GM19239 (cell line): ENCODE results near the gene NEK4.
"Not testable (repeated sequence)": the region's sequence is repeated elsewhere in the genome, so short reads cannot be mapped to it uniquely, and the experiment has no call there.

Source experiments
- DNase-seq: peaks from one replicate; pipeline ENCODE4 v3.0.0; 2011; ENCODE audit warnings: low spot score; ENCODE audit not compliant: insufficient read length
- FAIRE-seq: peaks from 2 replicates; lab custom pipeline; 2011; peaks lifted over from hg19 to GRCh38; lab: Jason Lieb, UNC

Gene NEK4

DNA sequence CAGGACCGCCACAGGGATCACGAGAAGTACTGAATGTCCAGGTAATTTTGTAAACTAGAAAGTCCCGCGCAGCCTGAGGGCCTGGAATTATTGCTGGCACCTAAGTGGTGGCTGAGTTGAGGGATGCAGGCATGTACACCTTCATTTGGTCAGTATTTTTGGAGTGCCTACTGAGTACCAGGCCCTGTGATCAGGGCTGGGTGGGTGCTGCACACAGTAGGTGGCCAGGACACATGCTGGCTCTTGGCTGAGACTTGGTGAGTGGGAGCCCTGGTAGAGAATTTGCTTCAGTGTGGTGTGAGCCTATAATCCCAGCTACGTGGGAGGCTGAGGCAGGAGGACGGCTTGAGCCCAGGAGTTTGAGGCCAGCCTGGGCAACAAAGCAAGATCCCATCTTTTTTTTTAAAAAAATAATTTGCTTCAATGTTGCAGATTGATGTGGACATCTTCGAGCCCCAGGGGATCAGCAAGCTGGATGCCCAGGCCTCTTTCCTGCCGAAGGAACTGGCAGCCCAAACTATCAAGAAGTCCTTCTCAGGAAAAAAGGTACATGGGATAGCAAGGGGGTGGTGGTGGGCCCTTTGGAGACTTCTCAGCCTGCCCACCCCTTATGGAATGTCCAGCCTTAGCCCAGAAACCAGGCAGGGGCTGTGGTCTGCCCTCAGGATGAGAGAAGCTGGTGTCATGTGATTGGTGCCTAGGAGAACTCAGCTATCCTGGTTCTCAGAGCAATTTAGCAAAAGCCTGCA, 9.3 kb upstream of the NEK4 start:
- no peak for FAIRE-seq
- DNase-seq: no peak

GRCh38 chr3:52779011-52779836, 8.5 kb upstream of the NEK4 start:
- DNase-seq (no peak), FAIRE-seq (peak; percentile 91)

DNA sequence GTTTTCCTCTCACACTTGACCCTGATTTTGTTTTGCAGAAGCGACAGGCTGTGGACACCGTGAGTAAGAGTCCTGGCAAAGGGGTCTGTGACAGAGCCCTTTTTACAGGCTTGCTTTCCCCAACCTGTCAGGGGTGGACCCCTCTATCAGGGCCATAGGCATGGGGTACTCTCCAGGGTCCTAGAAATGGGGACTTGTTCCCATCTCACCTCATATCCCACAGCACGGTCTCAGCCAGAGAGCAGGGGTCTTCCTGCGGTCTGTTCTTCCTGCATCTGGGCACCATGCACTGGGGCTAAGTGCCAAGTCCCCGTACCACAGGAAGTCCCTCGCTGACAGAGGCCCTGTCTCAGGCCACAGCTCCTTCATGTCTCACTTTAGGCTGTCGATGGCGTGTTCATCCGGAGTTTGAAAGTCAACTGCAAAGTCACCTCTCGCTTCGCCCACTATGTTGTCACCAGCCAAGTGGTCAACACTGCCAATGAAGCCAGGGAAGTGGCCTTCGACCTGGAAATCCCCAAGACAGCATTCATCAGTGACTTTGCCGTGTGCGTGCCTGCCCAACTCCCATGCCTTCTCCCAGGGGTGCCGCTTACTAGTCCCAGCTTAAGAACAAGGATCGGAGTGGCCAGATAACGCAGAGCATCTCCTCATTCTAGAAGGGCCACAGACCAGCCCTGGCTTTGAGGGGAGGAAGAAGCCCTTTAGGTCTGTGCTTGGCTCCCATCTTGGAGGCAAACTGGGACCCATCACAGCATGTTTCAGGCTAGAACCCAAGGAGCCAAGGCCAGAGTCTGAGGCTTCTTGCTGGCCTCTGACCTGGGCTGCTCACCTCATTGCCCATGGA, 7.4 kb upstream of the NEK4 start:
- FAIRE-seq (no peak), DNase-seq (no peak)

DNA sequence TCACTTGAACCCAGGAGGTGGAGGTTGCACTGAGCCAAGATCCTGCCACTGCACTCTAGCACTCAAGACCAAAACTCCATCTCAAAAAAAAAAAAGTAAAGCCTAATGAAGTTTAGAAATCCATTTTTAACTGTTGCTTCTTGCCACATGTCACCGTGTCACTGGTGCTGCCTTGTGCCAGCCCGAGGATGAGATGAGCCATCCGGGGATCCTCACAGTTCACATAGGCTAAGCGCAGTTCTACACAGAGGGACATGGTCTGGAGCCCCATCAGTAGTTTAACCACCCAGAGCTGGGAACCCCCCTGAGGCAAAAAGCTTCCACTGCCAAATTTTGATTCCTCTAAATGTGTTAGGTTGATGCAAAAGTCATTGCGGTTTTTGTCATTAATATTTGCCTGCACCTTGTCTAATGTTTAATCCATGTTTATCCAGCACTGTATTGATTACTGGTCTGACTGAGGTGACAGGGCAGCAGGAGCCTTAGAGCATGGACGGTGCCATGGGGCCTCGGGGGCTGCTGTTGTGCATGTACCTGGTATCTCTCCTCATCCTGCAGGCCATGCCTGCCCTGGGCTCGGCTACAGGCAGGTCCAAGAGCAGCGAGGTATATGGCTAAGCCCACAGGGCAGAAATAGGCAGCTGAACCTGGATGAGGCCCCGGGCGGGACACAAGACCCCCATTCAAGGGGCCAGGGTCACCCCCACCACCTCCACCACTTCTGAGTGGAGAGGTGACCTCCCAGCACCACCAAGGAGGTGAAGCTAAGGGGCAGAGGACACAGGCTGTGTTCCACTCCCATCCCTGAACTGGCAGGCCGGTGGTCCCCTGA, 6.6 kb upstream of the NEK4 start, which contains the start of gene ITIH1:
Gene ITIH1, plus strand, starts transcription at position 473 of the 832 bp plus-strand sequence. Its CDS starts 17 bp downstream, at position 490.
- no peak for FAIRE-seq
- DNase-seq: no peak

- DNase-seq, FAIRE-seq: not testable (repeated sequence)
Observed at GRCh38 chr3:52776486-52776885, 5.7 kb upstream of the NEK4 start.

DNA sequence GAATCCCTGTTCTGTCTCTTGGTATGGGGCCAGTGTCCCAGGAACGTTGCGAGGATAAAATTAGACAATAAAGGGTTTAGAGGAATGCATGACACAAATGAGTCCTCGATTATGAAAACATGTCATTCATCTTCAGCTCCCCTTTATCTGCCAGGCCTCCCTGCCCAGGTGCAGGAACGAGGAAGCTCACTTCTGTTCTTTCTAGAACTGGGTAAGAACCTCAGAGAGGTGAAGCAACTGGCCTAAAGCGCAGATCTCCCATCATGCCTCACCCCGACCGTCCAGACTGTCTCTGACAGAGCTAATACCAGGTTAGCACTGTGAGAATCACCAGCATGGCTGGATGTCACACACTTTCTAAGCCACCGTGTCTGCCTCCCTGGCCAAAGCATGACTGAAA, 5.1 kb upstream of the NEK4 start:
- no peak for DNase-seq

DNA sequence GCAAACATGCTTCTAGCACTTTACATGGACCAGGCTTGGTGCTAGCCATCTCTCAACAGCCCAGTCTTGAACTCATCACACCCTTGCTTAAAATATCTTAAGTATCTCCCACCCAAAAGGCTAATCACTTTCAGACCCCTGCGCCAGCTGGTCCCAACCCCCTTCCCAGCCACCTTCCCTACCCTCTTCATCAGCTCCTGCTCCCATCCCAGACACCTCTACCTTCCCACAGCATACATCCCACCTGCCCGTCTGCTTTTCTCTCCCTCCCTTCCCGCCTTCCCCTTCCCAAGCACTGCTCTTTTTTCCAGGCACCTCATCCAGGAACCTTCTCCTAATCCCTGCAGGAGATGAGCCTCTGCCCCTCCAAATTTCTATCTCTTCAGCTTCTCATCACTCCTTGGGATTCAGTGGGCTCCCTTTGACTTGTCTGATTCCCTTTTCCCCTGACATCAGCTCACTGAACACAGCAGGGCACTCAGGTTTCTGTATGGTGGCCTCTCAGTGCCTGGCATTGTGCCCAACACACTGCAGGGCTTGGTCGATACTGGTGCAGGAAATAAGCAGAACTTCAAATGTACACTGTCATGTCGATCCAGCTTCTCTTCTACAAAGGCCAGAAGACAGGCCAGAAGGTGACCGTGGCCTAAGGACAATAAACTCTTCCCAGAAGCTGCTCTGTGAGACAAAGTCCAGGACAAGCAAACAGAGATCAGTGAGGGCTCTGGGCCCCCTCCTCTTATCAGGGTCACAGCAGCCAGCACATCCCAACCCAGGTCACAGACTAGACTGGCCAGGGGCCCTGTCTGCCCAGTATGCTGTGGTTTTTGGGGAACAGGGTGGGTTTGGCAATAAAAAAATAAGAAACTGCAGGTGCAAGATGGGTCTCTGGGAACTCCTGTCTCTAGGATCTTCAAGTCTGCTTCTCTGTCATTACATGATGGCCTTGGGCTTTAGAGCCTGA, 4.4 kb upstream of the NEK4 start:
- FAIRE-seq (no peak), DNase-seq (no peak)

More for the DNA sequence above, 5.1 kb upstream of the NEK4 start:
- no peak for FAIRE-seq

- FAIRE-seq: no peak
- no peak for DNase-seq
Observed at GRCh38 chr3:52774066-52774713, 3.5 kb upstream of the NEK4 start.

- DNase-seq (no peak), FAIRE-seq (no peak)
Observed at GRCh38 chr3:52773361-52774065, 2.8 kb upstream of the NEK4 start.

DNA sequence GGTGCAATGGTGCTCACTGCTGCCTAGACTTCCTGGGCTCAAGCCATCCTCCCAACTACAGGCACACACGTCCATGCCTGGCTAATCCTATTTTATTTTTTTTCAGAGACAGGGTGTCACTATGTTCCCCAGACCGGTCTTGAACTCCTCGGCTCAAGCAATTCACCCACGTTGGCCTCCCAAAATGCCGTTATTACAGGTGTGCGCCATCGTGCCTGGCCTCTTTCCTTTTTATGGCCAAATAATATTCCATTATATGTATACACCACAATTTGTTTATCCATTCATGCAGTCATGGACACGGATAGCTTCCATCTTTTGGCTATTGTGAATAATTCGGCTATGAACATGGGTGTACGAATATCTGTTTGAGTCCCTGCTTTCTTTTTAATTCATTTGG, 962 bp upstream of the NEK4 start:
- no peak for FAIRE-seq

DNA sequence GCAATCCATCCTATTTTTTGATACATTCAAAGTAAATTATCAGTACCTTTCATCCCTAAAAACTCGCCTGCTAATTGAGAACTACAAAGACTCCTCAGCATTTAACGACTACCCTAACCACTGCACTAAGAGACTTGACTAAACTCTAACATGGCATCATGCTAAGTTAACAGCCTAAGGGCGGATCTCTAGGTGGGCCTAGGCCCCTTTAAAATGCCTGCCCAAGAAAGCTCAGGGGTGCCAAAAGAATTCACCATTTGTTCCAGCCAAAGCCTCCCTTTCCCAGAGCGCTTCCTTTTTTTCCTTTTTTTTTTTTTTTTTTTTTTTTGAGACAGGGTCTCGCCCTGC, 568 bp upstream of the NEK4 start:
- FAIRE-seq (no peak), DNase-seq (no peak)

More for the DNA sequence above, 962 bp upstream of the NEK4 start:
- no peak for DNase-seq

DNA sequence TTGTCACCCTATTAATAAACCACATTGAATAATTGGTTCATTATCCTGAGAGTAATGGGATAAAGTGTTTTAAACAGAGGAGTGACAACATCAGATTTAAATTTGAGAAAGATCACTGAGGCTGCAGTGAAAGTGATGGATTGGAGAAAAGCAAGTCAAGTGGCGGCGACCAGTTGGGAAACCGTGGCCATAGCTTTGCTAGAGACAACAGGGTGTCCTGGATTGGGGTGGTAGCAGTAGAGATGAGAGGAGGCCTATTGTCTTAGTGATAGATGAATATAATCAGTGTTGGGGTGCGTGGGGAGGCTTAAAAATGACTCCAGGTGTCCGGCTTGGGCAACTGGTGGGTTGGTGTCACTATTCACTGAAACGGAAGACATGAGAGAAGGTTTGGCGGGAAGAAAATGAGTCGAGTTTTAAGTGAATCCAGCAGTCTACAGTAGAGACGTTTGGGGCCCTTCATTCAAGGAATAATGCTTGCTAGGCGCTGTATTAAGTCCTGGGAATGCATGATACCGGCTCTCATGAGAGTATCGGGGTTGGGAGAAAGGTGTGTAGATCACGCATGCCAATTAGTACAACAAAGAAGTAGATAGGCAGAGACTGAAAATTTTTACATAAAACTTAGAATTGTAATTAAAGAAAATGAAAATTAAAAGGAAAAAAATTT, 819 bp downstream of the NEK4 start:
- DNase-seq: no peak

DNA sequence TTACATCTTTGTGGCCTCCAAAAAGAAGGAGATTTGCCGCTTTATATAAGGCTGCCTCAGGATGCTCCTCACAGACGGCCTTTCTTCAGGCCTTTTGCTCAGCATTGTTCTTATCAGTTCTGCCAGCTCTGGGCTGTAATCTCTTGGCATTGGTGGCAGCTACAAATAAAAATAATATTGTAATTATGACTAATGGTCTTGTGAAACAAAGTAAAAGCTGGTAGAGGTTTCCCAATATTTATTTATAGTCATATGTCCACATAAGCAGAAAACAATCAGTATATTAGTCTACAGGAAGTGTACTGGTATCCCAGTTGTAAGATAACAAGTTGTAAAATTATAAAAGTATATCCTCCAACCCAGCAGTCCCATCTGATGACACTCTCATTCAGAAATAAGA, 7.3 kb downstream of the NEK4 start:
- FAIRE-seq (no peak), DNase-seq (no peak)

More for the DNA sequence above, 819 bp downstream of the NEK4 start:
- FAIRE-seq: no peak

GRCh38 chr3:52756141-52756540, 14.6 kb downstream of the NEK4 start:
- DNase-seq (no peak), FAIRE-seq (no peak)

GRCh38 chr3:52754373-52754772, 16.4 kb downstream of the NEK4 start:
- FAIRE-seq (no peak), DNase-seq (no peak)

DNA sequence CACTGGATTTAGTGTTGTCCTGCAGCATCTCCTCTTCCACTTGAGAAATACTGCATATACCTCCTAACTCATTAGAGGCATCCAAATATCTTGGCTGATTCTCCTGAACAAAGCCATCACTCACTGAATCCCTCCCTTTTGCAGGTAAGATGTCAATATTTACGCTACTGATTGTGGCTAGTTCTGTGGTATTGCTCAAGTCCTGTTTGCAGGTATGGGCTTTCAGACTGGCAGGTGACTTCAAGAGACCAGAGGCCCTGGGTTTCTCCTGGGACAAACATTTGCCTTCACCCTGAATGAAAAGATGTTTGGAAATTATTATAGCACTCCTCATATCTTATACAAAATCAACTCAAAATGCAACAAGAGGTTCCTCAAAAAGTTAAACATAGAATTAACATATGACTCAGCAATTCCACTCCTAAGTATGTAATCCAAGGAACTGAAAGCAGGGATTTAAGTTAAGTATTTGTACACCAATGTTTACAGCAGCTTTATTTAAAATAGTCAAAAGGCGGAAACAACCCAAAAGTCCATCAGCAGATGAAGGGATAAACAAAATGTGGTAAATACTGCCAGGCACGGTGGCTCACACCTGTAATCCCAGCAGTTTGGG, 18.6 kb downstream of the NEK4 start:
- no peak for FAIRE-seq

DNA sequence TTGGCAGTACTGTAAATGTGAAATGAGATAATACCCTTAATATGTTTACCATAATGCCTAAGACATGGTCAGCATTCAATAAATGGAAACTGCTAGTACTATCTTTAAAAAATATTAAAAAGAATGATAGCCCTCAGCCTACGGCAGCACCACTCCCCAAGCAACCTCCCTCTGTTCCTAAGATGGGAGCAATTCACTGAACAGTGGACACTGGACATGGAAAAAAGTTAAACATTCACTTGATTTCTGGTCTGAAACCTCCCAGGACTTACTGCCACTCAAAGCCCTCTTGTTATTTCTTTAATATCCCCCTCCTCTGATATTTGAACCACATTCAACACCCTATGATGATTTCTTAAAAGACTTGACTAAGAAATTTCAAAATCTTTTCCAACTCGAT, 27.0 kb downstream of the NEK4 start:
- DNase-seq (no peak), FAIRE-seq (no peak)

More for the DNA sequence above, 18.6 kb downstream of the NEK4 start:
- DNase-seq: no peak
